Progenitor cell of endocrine pancreas (in vitro differentiated cells): ENCODE data around the gene CCDC170. TPM values are rescaled to one million over a fixed set of nuclear protein-coding genes. Genes with fewer than 3 reads are reported as not detected.

Experiments
- DNase-seq: peaks from one replicate; pipeline ENCODE4 v3.0.0; 2021; ENCODE audit warnings: low spot score; ENCODE audit not compliant: unreplicated experiment
- H3K27ac Mint-ChIP-seq: 2 replicates; pipeline ENCODE4 v1.8.0; 2021; ENCODE audit warnings: mild to moderate bottlenecking, moderate library complexity, mixed read lengths
- H3K27me3 Mint-ChIP-seq: 2 replicates; pipeline ENCODE4 v1.8.0; 2021; ENCODE audit warnings: mixed read lengths
- H3K36me3 Mint-ChIP-seq: 2 replicates; pipeline ENCODE4 v1.8.0; 2022; ENCODE audit warnings: mixed read lengths; ENCODE audit not compliant: insufficient read depth
- H3K4me1 Mint-ChIP-seq: 2 replicates; pipeline ENCODE4 v1.8.0; 2021; ENCODE audit warnings: low read depth, mixed read lengths
- H3K4me3 Mint-ChIP-seq: 2 replicates; pipeline ENCODE4 v1.8.0; 2021; ENCODE audit warnings: low read depth, mild to moderate bottlenecking, moderate library complexity, mixed read lengths
- H3K9me3 Mint-ChIP-seq: 2 replicates; pipeline ENCODE4 v1.8.0; 2021; ENCODE audit warnings: low read depth, mixed read lengths
- CTCF ChIP-seq: fragments of 200-600 bp; sonication (generic); IDR thresholded peaks from one replicate; pipeline ENCODE4 v1.5.0; 2021; ENCODE audit warnings: antibody characterized with exemption, mild to moderate bottlenecking; ENCODE audit not compliant: unreplicated experiment
- total RNA-seq: library from RNA; stranded (reverse); gene quantifications from 2 replicates; pipeline ENCODE4 v1.2.1, GENCODE V29; 2021

The CCDC170 gene
- total RNA-seq, 1 donor from 2014 or later = not detected

GRCh38 chr6:151639750-151640149 is 145.9 kb downstream of the CCDC170 start:
- Mint-ChIP-seq H3K4me3 (no peak overlapping the region), H3K4me1 (no peaks in the 10 kb centered on the region)

GRCh38 chr6:151641028-151641427 is 147.2 kb downstream of the CCDC170 start:
- TF ChIP-seq CTCF = no peak
- Mint-ChIP-seq H3K27ac (no peak overlapping the region), H3K36me3 (no peaks in the 10 kb centered on the region), H3K9me3 (peaks cover 13% of the 10 kb centered on the region), H3K4me3 (no peak overlapping the region), H3K27me3 (no peaks in the 10 kb centered on the region), H3K4me1 (no peaks in the 10 kb centered on the region)
- no peak for DNase-seq

More at GRCh38 chr6:151639750-151640149, 145.9 kb downstream of the CCDC170 start:
- Mint-ChIP-seq H3K27ac (no peak overlapping the region), H3K36me3 (no peaks in the 10 kb centered on the region), H3K27me3 (no peaks in the 10 kb centered on the region), H3K9me3 (peaks cover 10% of the 10 kb centered on the region)
- TF ChIP-seq CTCF = no peak
- DNase-seq = no peak

GRCh38 chr6:151647976-151648639 is 154.3 kb downstream of the CCDC170 start:
- peak; percentile 43 for TF ChIP-seq CTCF
- H3K9me3 Mint-ChIP-seq = peaks cover 8% of the 10 kb centered on the region
- H3K27ac Mint-ChIP-seq = no peak overlapping the region
- no peak overlapping the region for H3K4me3 Mint-ChIP-seq
- DNase-seq = no peak
- H3K27me3 Mint-ChIP-seq = no peaks in the 10 kb centered on the region
- no peaks in the 10 kb centered on the region for H3K4me1 Mint-ChIP-seq
- H3K36me3 Mint-ChIP-seq = no peaks in the 10 kb centered on the region

GRCh38 chr6:151649835-151650234 is 156.0 kb downstream of the CCDC170 start:
- H3K27me3 Mint-ChIP-seq = no peaks in the 10 kb centered on the region
- no peak overlapping the region for H3K4me3 Mint-ChIP-seq
- H3K9me3 Mint-ChIP-seq = peaks cover 11% of the 10 kb centered on the region
- H3K27ac Mint-ChIP-seq = no peak overlapping the region
- no peak for DNase-seq
- peaks cover 4% of the 10 kb centered on the region for H3K36me3 Mint-ChIP-seq
- TF ChIP-seq CTCF = no peak
- H3K4me1 Mint-ChIP-seq = no peaks in the 10 kb centered on the region

- Mint-ChIP-seq H3K27me3 (no peaks in the 10 kb centered on the region), H3K4me1 (no peaks in the 10 kb centered on the region), H3K4me3 (no peak overlapping the region), H3K27ac (no peak overlapping the region), H3K36me3 (peaks cover 4% of the 10 kb centered on the region), H3K9me3 (peaks cover 13% of the 10 kb centered on the region)
- no peak for DNase-seq
- TF ChIP-seq CTCF = no peak
Observed at GRCh38 chr6:151651639-151652038, 157.8 kb downstream of the CCDC170 start.
